ENCODE data around the gene KRTAP1-1.
"Not testable (repeated sequence)": the region's sequence is repeated elsewhere in the genome, so short reads cannot be mapped to it uniquely, and the experiment has no call there.

Gene KRTAP1-1, protein sequence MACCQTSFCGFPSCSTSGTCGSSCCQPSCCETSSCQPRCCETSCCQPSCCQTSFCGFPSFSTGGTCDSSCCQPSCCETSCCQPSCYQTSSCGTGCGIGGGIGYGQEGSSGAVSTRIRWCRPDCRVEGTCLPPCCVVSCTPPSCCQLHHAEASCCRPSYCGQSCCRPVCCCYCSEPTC

DNA sequence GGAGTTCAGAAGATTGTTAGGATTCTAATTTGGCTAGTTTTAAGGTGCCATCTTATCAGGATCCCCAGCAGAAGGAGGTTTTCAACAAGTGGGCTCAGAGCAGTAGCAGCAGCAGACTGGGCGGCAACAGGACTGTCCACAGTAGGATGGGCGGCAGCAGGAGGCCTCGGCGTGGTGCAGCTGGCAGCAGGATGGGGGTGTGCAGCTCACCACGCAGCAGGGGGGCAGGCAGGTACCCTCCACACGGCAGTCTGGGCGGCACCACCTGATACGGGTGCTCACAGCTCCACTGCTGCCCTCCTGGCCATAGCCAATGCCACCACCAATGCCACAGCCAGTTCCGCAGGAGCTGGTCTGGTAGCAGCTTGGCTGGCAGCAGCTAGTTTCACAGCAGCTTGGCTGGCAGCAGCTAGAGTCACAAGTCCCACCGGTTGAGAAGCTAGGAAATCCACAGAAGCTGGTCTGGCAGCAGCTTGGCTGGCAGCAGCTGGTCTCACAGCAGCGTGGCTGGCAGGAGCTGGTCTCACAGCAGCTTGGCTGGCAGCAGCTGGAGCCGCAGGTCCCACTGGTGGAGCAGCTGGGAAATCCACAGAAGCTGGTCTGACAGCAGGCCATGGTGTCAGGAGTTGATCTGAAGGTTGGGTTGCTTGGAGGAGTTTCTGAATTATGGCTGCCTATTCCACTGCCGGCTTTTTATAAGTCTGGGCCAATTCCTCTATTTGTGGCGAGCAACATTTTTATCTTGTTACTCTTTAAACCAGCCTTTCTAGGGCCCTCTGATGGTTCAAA, at the start of gene KRTAP1-1:
KRTAP1-1 (minus strand) TSS at position 668 of the 789 bp plus-strand sequence; CDS start at position 615, 53 bp downstream.
- peak; percentile 64 for DNase-seq

GRCh38 chr17:41088760-41089352, 47.6 kb upstream of the KRTAP1-1 start:
- DNase-seq, result not testable (repeated sequence)

GRCh38 chr17:41084100-41084856, 43.0 kb upstream of the KRTAP1-1 start, which contains the start of gene KRTAP4-7:
Gene KRTAP4-7, plus strand, starts transcription at chr17:41084150. Its CDS starts 57 bp downstream, at chr17:41084207.
- not testable (repeated sequence) for DNase-seq

DNA sequence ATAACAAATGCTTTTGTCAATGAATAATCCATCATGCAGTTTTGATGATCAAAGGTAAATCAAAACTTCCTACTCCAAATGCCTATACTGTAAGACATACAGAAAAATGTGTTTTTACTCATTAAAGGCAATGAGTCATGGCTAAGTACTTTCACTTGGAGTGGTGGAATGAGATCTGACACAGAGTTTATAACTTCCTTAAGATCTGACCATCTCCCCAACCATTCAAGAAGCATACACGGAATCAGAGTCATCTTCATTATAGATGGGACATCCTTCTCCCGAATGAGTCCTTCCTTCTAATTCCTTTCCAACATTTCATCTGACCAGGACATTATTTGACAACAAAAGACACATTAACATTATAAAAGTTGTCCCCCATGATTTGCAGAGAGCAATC, 42.2 kb upstream of the KRTAP1-1 start:
- DNase-seq, result not testable (repeated sequence)

- DNase-seq, result no peak
Observed at GRCh38 chr17:41082626-41083025, 41.4 kb upstream of the KRTAP1-1 start.

DNA sequence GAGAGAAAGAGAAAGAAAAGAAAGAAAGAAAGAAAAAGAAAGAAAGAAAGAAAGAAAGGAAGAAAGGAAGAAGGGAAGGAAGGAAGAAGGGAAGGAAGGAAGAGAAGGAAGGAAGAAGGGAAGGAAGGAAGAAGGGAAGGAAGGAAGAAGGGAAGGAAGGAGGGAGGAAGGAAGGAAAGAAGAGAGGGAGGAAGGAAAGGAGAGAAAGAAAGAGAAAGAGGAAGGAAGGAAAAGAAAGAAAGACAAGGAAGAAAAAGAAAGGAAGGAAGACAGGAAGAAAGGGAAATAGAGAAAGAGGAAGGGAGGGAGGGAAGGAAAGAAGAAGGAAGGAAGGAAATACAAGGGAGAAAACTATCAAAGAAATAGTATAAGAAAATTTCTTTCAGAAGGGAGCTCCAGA, 35.5 kb upstream of the KRTAP1-1 start:
- DNase-seq, result no peak

DNA sequence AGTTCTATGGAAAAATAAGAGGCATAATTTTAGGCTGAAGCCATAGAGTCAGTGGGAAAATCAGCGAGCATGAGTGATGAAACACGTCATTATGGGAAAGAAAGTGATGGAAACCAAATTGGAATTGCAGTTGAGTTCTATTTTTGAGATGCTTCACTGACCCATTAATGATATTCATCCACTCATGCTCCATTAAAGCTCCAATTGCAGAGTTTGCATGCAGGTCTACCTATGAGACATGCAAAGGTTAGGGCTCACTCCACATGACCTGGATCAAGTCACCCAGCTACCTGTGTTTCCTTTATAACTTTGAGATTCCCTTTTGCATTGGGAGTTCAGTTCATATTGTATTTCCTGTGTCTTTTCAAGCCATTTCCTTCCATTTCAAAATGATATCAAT, 32.4 kb upstream of the KRTAP1-1 start:
- DNase-seq, result no peak

GRCh38 chr17:41071606-41072360, 30.5 kb upstream of the KRTAP1-1 start:
- DNase-seq, result no peak

DNA sequence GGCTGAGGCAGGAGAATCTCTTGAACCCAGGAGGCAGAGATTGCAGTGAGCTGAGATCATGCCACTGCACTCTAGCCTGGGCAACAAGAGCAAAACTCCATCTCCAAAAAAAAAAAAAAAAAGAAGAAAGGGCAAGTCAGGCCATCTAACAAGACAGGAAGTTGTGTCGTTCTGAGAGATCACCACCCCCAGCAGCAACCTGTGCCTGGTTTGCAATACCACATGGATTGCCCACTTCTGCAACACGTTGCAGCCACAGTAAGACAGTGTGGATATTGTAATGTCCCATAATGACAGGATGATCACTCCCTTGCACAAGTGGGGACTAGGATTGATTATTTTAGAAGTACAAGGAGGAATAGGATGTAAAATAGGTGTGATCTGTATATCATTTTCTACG, 27.8 kb upstream of the KRTAP1-1 start:
- no peak for DNase-seq

DNA sequence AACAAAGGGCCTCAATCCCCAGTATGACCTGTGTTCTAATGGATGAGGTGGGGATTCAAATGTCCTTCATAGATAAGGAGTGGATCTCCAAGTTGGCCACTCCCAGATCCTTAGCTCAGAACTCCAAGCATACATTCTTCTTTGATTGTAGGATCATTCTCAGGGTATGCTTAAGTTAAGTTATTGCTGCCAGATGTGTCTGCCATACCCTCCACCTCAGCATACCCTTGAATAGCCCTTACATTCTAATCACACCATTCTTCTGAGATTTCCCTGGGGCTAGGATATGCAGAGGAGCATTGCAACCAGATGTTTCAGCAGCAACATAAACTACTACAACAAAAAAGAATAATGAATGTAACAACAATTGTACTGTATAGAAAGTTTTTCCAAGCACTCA, 26.0 kb upstream of the KRTAP1-1 start:
- no peak for DNase-seq

DNA sequence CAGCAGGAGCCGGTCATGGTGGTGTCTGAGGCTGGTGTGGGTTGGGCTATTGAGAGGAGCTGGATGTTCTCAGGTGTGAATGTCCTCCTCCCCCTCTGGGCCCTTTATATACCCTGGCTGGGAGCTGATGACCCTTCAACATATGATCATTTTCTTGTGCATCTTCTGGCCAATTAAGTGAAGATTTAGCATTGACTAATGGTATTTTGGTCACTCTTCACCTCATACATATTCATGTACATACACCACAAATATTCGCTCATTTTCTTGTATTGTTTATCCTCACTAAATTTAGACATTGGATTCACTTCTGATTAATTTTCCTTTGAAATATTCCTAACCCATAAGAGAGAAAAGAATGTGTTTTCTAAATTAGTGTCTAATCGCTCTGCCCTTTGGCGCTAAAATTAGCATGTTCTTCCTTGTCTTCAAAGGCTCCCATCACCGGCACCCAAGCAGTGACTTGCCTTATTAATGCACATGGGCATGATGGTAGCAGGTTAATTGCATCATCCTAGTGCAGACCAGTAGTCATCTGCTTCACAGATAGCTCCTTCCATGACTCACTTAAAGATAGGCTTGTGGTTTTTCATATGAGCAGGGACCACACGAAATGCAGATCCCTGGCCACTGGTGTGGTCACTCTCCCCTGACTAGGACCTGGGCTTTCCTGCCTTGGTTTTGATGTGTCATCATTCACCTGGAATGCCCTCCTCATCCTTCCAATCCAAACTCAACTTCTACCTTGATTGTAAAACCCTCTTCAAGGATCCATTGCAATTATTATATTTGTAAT, 24.8 kb upstream of the KRTAP1-1 start, which contains the start of gene KRTAP2-4:
KRTAP2-4 (minus strand) TSS at position 51 of the 796 bp plus-strand sequence; CDS start at position 17, 34 bp downstream.
- DNase-seq, result no peak

GRCh38 chr17:41065016-41065689, 23.9 kb upstream of the KRTAP1-1 start:
- not testable (repeated sequence) for DNase-seq

DNA sequence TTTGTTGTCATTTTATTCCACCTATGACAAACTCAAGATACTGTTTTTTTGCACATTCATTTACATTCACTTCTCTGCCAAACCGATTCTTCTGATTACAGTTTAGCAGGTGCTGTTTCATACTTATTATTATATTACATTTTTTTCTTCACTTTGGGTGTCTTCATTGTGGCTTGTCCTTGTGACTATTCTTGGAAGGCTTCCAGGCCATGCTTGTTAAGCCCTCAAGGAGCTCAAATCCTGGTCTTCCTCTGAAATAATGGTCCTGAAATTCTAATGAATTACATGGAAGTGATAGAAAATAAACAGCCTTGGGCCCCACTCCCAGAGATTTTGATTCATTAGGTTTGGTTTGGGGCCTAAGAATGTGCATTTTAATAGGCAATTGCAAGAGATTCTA, 23.1 kb upstream of the KRTAP1-1 start:
- DNase-seq, result no peak

GRCh38 chr17:41063449-41063848, 22.2 kb upstream of the KRTAP1-1 start:
- DNase-seq, result no peak

DNA sequence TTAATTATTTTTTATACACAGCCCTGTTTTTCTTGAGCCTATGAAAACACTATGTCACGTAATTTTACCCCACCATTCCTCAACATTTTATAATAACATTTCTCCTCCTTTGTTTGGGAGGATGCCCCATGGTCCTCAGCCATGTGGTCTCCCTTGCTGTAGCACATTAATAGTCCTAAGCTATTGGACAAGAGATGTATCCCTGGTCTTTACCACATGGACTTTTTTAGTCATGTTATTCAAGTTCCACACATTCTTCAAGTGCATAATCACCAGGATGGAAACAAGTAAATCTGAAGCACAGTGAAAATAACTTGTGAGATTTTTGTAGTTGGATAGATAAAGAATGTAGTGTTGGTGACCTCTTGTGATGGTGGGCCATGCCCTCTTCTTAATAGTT, 20.7 kb upstream of the KRTAP1-1 start:
- DNase-seq, result no peak

GRCh38 chr17:41060052-41060604, 18.9 kb upstream of the KRTAP1-1 start, which contains the start of gene KRTAP2-3:
Gene KRTAP2-3, minus strand, starts transcription at chr17:41060114. Its CDS starts 64 bp downstream, at chr17:41060050.
- no peak for DNase-seq

- not testable (repeated sequence) for DNase-seq
Observed at GRCh38 chr17:41059276-41060051, 18.2 kb upstream of the KRTAP1-1 start.

DNA sequence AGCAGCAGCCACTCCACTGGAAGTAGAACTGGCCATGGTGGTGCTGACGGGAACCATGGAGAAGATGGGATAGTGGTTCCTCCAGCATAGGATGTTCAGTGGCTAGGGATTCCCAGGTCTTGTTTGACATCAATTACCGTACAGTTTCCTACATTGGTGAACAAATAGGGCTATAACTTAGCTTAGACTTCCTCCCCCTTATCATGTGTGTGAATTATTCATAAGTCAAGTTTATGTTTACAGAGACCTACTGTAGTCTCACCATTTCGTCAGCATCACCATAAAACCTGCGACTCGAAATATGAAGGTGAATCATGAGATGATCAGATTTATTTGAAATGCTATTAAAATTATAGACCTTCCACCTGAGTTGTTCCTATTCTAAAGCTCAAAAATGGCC, 17.5 kb upstream of the KRTAP1-1 start:
- no peak for DNase-seq

DNA sequence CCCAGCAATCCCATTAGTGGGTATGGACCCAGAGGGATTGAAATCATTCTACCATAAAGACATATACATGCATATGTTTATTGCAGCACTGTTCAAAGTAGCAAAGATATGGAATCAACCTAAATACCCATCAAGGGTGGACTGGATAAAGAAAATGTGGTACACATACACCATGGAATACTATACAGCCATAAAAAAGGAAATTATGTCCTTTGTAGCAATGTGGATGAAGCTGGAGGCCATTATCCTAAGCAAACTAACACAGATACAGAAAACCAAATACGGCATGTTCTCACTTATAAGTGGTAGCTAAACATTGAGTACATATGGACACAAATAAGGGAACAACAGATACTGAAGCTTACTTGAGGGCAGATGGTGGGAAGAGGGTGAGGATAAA, 16.3 kb upstream of the KRTAP1-1 start:
- DNase-seq, result no peak
